Liver (tissue), 9 donors: ENCODE measurements around the gene PCDHGB2. TPM values are rescaled to one million over a fixed set of nuclear protein-coding genes. Genes with fewer than 3 reads are reported as not detected.

Experiments used
- DNase-seq: peaks from one replicate; pipeline ENCODE4 v3.0.0-alpha.2; 2017; ENCODE audit warnings: low spot score
- H3K27ac ChIP-seq, 2 donors: one replicate each; pipeline ENCODE4 v1.7.0; 2013; ENCODE audit warnings: inconsistent platforms in 2 of 2, low read length in 2 of 2, control low read depth in 1 of 2, low read depth in 1 of 2, mild to moderate bottlenecking in 1 of 2
- H3K27me3 ChIP-seq, 4 donors: one replicate each; pipeline versions ENCODE4 v1.6.1 to v1.7.0; 2013; ENCODE audit warnings: low read length in 3 of 4, inconsistent platforms in 1 of 4, mild to moderate bottlenecking in 1 of 4, moderate library complexity in 1 of 4; ENCODE audit not compliant: control insufficient read depth in 4 of 4, insufficient read depth in 4 of 4
- H3K36me3 ChIP-seq, 4 donors: one replicate each; pipeline versions ENCODE4 v1.6.1 to v1.7.0; 2013; ENCODE audit warnings: low read length in 3 of 4, mild to moderate bottlenecking in 3 of 4, low read depth in 1 of 4, moderate library complexity in 1 of 4; ENCODE audit not compliant: control insufficient read depth in 4 of 4, insufficient read depth in 3 of 4
- H3K4me1 ChIP-seq, 4 donors: one replicate each; pipeline versions ENCODE4 v1.6.1 to v1.7.0; 2013; ENCODE audit warnings: low read length in 3 of 4, mild to moderate bottlenecking in 3 of 4, moderate library complexity in 1 of 4; ENCODE audit not compliant: control insufficient read depth in 4 of 4, insufficient read depth in 4 of 4
- H3K4me3 ChIP-seq, 3 donors: one replicate each; pipeline versions ENCODE4 v1.6.1 to v1.7.0; 2013; ENCODE audit warnings: low read length in 3 of 3, control low read depth in 1 of 3, low read depth in 1 of 3, mild to moderate bottlenecking in 1 of 3
- H3K9ac ChIP-seq, 2 donors: one replicate each; pipeline ENCODE4 v1.7.0; 2013; ENCODE audit warnings: low read length in 2 of 2, mild to moderate bottlenecking in 2 of 2, moderate library complexity in 2 of 2, control low read depth in 1 of 2, low read depth in 1 of 2
- H3K9me3 ChIP-seq, 4 donors: one replicate each; pipeline versions ENCODE4 v1.6.1 to v1.7.0; 2013; ENCODE audit warnings: low read length in 3 of 4; ENCODE audit not compliant: control insufficient read depth in 4 of 4
- EGR1 ChIP-seq, 2 donors: IDR thresholded peaks; 2 replicates each; pipeline ENCODE4 v1.6.1; 2016 to 2018; ENCODE audit warnings: antibody characterized with exemption in 2 of 2, low read depth in 2 of 2
- FOXA2 ChIP-seq: IDR thresholded peaks from 2 replicates; pipeline ENCODE4 v1.6.1; 2016; ENCODE audit warnings: antibody characterized with exemption
- HNF4A ChIP-seq, 2 donors: conservative IDR thresholded peaks; 2 replicates each; pipeline ENCODE4 v1.6.1; 2016; ENCODE audit warnings: antibody characterized with exemption in 2 of 2, mild to moderate bottlenecking in 2 of 2
- HNF4G ChIP-seq: IDR thresholded peaks from 2 replicates; pipeline ENCODE4 v1.6.1; 2016; ENCODE audit warnings: antibody characterized with exemption
- JUND ChIP-seq, 2 donors: IDR thresholded peaks; 2 replicates each; pipeline ENCODE4 v1.6.1; 2016; ENCODE audit warnings: antibody characterized with exemption in 2 of 2
- RAD21 ChIP-seq, 2 donors: IDR thresholded peaks; 2 replicates each; pipeline ENCODE4 v1.6.1; 2016; ENCODE audit warnings: antibody characterized with exemption in 2 of 2, mild to moderate bottlenecking in 2 of 2
- RXRA ChIP-seq, 2 donors: IDR thresholded peaks; 2 replicates each; pipeline ENCODE4 v1.6.1; 2017 to 2018; ENCODE audit warnings: antibody characterized with exemption in 2 of 2, mild to moderate bottlenecking in 1 of 2
- TAF1 ChIP-seq: conservative IDR thresholded peaks from 2 replicates; pipeline ENCODE4 v1.6.1; 2016; ENCODE audit warnings: antibody characterized with exemption, mild to moderate bottlenecking
- YY1 ChIP-seq: IDR thresholded peaks from 2 replicates; pipeline ENCODE4 v1.6.1; 2016; ENCODE audit warnings: antibody characterized with exemption, mild to moderate bottlenecking
- WGBS: extraction: QIAGEN DNeasy Blood & Tissue Kit; methylation state at CpG from one replicate; pipeline ENCODE4 v1.1.7; 2013; 5-methylcytosine and 5-hydroxymethylcytosine counted together
- polyA plus RNA-seq, 2 donors: library from polyadenylated mRNA; stranded (reverse) in 1 of 2; unstranded in 1 of 2; fragments of 200-250 nt in 1 of 2; fragments of >200 nt in 1 of 2; fragmentation: Nextera tagmentation in 1 of 2; extraction: Ambion mirVana in 1 of 2; gene quantifications; one replicate each; pipeline versions ENCODE4 v1.2.1 to v1.2.3, GENCODE V29; 2013 to 2015
- total RNA-seq, 2 donors: library from RNA; depleted of rRNA; stranded (reverse); fragments of >200 nt; gene quantifications; one replicate each; pipeline ENCODE4 v1.2.3, GENCODE V29; 2014
- TF ChIP-seq, protein P1 (sequence below): IDR thresholded peaks from 2 replicates; pipeline ENCODE4 v1.6.1; 2016; ENCODE audit warnings: antibody characterized with exemption, mild to moderate bottlenecking
- TF ChIP-seq, protein P2 (sequence below): IDR thresholded peaks from 2 replicates; pipeline ENCODE4 v1.6.1; 2016; ENCODE audit warnings: antibody characterized with exemption
- TF ChIP-seq, protein P3 (sequence below): fragments of 150-350 bp; IDR thresholded peaks from 2 replicates; pipeline ENCODE4 v1.5.1; 2017; ENCODE audit warnings: improper control_type of control experiment, low read depth, low read length; ENCODE audit not compliant: missing input control
- TF ChIP-seq, protein P4 (sequence below): IDR thresholded peaks from 2 replicates; pipeline ENCODE4 v1.6.1; 2016; ENCODE audit warnings: antibody characterized with exemption
- TF ChIP-seq, protein P5 (sequence below): IDR thresholded peaks from 2 replicates; pipeline ENCODE4 v1.6.1; 2016; ENCODE audit warnings: antibody characterized with exemption
- donor health status: healthy.
- donor health status: healthy.
- donor health status: healthy.
- donor health status: healthy.
- donor health status: healthy.

The PCDHGB2 gene
- total and polyA plus RNA-seq, 4 donors = 0.28 to 1.0 (median 0.47) TPM; not detected in 1

DNA sequence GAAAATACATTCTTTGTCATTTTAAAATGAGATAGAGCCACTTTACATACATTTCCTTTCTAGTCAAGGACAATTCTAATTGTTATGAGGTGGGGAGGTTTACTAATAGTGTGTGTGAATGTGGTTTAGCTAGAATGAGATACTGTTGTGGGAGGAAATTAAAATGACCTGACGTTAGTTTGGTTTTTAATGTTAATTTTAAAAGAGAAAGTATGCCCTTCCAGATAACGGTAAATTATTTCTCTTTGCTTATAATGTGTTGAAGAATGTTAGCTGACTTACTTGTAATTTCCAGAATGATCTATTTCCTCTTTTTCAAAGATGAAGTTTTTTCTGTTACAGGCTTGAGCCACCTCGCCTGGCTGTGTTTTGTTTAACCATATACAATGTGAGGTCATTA, 37.5 kb upstream of the PCDHGB2 start:
- WGBS = 93% methylated on average over 3 of the region's 3 CpGs
- peaks cover 27 to 53% (median 39%) of the 10 kb centered on the region in 4 donors for H3K9me3 ChIP-seq

More for the DNA sequence above, 37.5 kb upstream of the PCDHGB2 start:
- H3K27me3 ChIP-seq = no peaks in the 10 kb centered on the region
- no peak overlapping the region for H3K4me3 ChIP-seq
- TF ChIP-seq, protein P1, sequence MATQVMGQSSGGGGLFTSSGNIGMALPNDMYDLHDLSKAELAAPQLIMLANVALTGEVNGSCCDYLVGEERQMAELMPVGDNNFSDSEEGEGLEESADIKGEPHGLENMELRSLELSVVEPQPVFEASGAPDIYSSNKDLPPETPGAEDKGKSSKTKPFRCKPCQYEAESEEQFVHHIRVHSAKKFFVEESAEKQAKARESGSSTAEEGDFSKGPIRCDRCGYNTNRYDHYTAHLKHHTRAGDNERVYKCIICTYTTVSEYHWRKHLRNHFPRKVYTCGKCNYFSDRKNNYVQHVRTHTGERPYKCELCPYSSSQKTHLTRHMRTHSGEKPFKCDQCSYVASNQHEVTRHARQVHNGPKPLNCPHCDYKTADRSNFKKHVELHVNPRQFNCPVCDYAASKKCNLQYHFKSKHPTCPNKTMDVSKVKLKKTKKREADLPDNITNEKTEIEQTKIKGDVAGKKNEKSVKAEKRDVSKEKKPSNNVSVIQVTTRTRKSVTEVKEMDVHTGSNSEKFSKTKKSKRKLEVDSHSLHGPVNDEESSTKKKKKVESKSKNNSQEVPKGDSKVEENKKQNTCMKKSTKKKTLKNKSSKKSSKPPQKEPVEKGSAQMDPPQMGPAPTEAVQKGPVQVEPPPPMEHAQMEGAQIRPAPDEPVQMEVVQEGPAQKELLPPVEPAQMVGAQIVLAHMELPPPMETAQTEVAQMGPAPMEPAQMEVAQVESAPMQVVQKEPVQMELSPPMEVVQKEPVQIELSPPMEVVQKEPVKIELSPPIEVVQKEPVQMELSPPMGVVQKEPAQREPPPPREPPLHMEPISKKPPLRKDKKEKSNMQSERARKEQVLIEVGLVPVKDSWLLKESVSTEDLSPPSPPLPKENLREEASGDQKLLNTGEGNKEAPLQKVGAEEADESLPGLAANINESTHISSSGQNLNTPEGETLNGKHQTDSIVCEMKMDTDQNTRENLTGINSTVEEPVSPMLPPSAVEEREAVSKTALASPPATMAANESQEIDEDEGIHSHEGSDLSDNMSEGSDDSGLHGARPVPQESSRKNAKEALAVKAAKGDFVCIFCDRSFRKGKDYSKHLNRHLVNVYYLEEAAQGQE = no peak
- TF ChIP-seq HNF4G (no peak), JUND (IDR thresholded peaks at IDR 0.05) (no peak), RAD21 (IDR thresholded peaks at IDR 0.05) (no peak), FOXA2 (no peak), TAF1 (no peak), YY1 (no peak), EGR1 (IDR thresholded peaks at IDR 0.05; ENCODE audit: low read depth in 2 of 2) (no peak), RXRA (IDR thresholded peaks at IDR 0.05) (no peak), HNF4A (conservative IDR thresholded peaks at IDR 0.05) (no peak)
- TF ChIP-seq, protein P2, sequence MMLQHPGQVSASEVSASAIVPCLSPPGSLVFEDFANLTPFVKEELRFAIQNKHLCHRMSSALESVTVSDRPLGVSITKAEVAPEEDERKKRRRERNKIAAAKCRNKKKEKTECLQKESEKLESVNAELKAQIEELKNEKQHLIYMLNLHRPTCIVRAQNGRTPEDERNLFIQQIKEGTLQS = no peak
- TF ChIP-seq, protein P3, sequence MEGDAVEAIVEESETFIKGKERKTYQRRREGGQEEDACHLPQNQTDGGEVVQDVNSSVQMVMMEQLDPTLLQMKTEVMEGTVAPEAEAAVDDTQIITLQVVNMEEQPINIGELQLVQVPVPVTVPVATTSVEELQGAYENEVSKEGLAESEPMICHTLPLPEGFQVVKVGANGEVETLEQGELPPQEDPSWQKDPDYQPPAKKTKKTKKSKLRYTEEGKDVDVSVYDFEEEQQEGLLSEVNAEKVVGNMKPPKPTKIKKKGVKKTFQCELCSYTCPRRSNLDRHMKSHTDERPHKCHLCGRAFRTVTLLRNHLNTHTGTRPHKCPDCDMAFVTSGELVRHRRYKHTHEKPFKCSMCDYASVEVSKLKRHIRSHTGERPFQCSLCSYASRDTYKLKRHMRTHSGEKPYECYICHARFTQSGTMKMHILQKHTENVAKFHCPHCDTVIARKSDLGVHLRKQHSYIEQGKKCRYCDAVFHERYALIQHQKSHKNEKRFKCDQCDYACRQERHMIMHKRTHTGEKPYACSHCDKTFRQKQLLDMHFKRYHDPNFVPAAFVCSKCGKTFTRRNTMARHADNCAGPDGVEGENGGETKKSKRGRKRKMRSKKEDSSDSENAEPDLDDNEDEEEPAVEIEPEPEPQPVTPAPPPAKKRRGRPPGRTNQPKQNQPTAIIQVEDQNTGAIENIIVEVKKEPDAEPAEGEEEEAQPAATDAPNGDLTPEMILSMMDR = no peak
- TF ChIP-seq, protein P4, sequence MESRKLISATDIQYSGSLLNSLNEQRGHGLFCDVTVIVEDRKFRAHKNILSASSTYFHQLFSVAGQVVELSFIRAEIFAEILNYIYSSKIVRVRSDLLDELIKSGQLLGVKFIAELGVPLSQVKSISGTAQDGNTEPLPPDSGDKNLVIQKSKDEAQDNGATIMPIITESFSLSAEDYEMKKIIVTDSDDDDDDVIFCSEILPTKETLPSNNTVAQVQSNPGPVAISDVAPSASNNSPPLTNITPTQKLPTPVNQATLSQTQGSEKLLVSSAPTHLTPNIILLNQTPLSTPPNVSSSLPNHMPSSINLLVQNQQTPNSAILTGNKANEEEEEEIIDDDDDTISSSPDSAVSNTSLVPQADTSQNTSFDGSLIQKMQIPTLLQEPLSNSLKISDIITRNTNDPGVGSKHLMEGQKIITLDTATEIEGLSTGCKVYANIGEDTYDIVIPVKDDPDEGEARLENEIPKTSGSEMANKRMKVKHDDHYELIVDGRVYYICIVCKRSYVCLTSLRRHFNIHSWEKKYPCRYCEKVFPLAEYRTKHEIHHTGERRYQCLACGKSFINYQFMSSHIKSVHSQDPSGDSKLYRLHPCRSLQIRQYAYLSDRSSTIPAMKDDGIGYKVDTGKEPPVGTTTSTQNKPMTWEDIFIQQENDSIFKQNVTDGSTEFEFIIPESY = no peak
- TF ChIP-seq, protein P5, sequence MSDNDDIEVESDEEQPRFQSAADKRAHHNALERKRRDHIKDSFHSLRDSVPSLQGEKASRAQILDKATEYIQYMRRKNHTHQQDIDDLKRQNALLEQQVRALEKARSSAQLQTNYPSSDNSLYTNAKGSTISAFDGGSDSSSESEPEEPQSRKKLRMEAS = no peak
- H3K27ac ChIP-seq = no peak overlapping the region
- H3K36me3 ChIP-seq = peaks cover 0 to 23% (median 16%) of the 10 kb centered on the region in 4 donors
- peaks cover 0 to 17% (median 4%) of the 10 kb centered on the region in 4 donors for H3K4me1 ChIP-seq
- no peak for DNase-seq
- no peak overlapping the region for H3K9ac ChIP-seq
